SJCRH30 (cell line): ENCODE data around the gene HIGD2B. TPM values are rescaled to one million over a fixed set of nuclear protein-coding genes. Genes with fewer than 3 reads are reported as not detected.
"Not testable (repeated sequence)": the region's sequence is repeated elsewhere in the genome, so short reads cannot be mapped to it uniquely, and the experiment has no call there.

ENCODE experiments used
- DNase-seq, 2 experiments: peaks; one replicate each; pipeline ENCODE4 v3.0.0-alpha.2; 2015 to 2020
- H3K27ac ChIP-seq: fragments of 250-450 bp; sonication (Bioruptor Pico); 2 replicates; pipeline ENCODE4 v1.5.1; 2020; ENCODE audit warnings: mild to moderate bottlenecking, moderate library complexity
- H3K27me3 ChIP-seq: fragments of 250-450 bp; sonication (Bioruptor Pico); 2 replicates; pipeline ENCODE4 v1.5.1; 2020; ENCODE audit warnings: mild to moderate bottlenecking, moderate library complexity
- H3K36me3 ChIP-seq: fragments of 250-450 bp; sonication (Bioruptor Pico); 2 replicates; pipeline ENCODE4 v1.5.1; 2020; ENCODE audit warnings: mild to moderate bottlenecking, moderate library complexity
- H3K4me1 ChIP-seq: fragments of 250-450 bp; sonication (Bioruptor Pico); 2 replicates; pipeline ENCODE4 v1.5.1; 2020; ENCODE audit warnings: mild to moderate bottlenecking, moderate library complexity
- H3K4me3 ChIP-seq: fragments of 250-450 bp; sonication (Bioruptor Pico); 2 replicates; pipeline ENCODE4 v1.5.1; 2020; ENCODE audit warnings: mild to moderate bottlenecking, moderate library complexity
- H3K9me3 ChIP-seq: fragments of 250-450 bp; sonication (Bioruptor Pico); replicated peaks from 2 replicates; pipeline ENCODE4 v1.5.1; 2020; ENCODE audit warnings: mild to moderate bottlenecking, moderate library complexity
- total RNA-seq: library from RNA; depleted of rRNA; stranded (reverse); fragments of >200 nt; shearing (Covaris generic); gene quantifications from 2 replicates; pipeline ENCODE4 v1.2.3, GENCODE V29; 2014; rRNA removed

HIGD2B gene
- total RNA-seq, 1 experiment from 2014 or later: not detected

GRCh38 chr15:72648631-72649253, 37.2 kb downstream of the HIGD2B start:
- H3K36me3 ChIP-seq, H3K4me3 ChIP-seq: not testable (repeated sequence)

DNA sequence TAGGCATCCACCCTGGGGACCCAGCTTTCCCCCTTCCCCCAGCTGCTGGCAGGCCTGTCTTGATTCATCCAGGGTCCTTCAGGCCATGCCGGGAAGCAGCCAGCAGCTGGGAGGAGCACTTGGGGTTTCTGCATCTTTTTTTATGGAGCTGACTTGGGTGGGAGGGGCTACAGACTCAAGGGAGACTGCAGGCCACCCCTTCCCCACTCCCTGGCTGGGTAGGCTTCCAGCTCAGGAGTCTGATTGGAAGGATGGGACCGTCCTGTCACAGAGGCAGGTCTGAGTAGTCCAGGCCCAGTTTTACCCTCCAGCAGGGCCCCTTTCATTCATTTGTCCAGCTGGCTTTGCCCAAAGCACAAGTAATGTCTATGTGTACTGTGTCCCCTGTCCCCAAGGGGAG, 43.7 kb downstream of the HIGD2B start:
- H3K36me3 ChIP-seq, H3K4me1 ChIP-seq, H3K9me3 ChIP-seq, DNase-seq, H3K27ac ChIP-seq, H3K27me3 ChIP-seq, H3K4me3 ChIP-seq: not testable (repeated sequence)

More at GRCh38 chr15:72648631-72649253, 37.2 kb downstream of the HIGD2B start:
- H3K27me3 ChIP-seq, DNase-seq, H3K4me1 ChIP-seq, H3K9me3 ChIP-seq, H3K27ac ChIP-seq: not testable (repeated sequence)

- DNase-seq, H3K27ac ChIP-seq, H3K36me3 ChIP-seq, H3K4me1 ChIP-seq, H3K9me3 ChIP-seq, H3K27me3 ChIP-seq, H3K4me3 ChIP-seq: not testable (repeated sequence)
Observed at GRCh38 chr15:72639759-72640483, 46.1 kb downstream of the HIGD2B start.

GRCh38 chr15:72636519-72637282, 49.3 kb downstream of the HIGD2B start:
- not testable (repeated sequence) for H3K9me3 ChIP-seq, H3K4me3 ChIP-seq, H3K27ac ChIP-seq, H3K27me3 ChIP-seq, H3K36me3 ChIP-seq, H3K4me1 ChIP-seq
- DNase-seq: peak; percentile 74 to 78

GRCh38 chr15:72629068-72629570, 56.9 kb downstream of the HIGD2B start:
- not testable (repeated sequence) for DNase-seq, H3K27ac ChIP-seq, H3K4me1 ChIP-seq, H3K27me3 ChIP-seq, H3K36me3 ChIP-seq, H3K4me3 ChIP-seq, H3K9me3 ChIP-seq

DNA sequence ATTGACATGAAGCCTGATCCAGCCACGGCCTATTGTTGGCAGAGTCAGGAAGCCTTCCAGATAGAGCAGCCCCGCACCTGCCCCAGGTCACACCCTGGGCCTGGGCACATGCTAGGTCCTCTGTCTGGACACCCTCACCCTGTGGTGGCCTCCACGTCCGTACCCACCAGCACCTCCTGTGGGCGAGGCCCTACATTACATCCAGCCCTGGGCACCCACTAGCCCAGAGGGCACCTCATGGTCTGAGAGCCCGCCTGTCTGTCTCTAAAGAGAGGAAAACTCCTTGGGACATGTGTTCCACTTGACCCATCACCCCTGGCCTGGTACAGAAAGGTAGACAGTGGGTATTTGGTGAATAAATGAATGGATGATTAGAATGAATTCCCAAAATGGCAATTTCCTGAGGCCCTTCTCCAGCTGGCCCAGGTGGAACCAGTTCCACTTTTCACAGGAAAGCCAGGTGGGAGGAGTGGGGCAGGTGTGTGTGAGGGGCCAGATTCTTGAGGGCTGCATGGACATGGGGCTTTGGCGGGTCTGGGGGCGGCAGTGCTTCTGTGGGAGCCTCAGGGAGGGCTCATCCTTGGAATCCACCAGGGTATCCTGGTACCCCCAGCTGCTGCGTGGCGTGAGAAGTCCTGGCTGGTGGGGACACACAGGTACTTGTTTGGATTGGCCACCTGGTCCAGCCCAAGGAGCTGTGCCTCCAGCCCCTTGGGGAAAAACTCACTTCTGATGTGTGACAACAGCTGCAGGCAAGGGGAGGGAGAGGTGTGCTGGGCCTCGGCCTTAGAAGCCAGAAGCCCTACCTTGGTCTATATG, 57.5 kb downstream of the HIGD2B start:
- H3K27ac ChIP-seq, H3K4me3 ChIP-seq, H3K36me3 ChIP-seq, H3K9me3 ChIP-seq, H3K4me1 ChIP-seq, H3K27me3 ChIP-seq: not testable (repeated sequence)
- DNase-seq: peak in 1 of 2 experiments; percentile 35

DNA sequence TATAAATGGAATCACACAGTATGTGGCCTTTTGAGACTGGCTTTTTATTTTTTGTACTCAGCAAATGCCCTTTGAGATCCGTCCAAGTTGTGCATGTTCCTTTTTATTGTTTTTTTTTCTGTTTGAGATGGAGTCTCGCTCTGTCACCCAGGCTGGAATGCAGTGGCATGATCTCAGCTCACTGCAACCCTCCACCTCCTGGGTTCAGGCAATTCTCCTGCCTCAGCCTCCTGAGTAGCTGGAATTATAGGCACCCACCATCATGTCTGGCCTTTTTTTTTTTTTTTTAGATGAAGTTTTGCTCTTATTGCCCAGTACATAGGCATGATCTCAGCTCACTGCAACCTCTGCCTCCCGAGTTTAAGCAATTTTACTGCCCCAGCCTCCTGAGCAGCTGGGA, 59.8 kb downstream of the HIGD2B start:
- H3K4me1 ChIP-seq, H3K36me3 ChIP-seq, H3K27me3 ChIP-seq, DNase-seq, H3K9me3 ChIP-seq, H3K27ac ChIP-seq, H3K4me3 ChIP-seq: not testable (repeated sequence)

Other genes starting within 250 kb of the HIGD2B start
- 58.6 and 64.8 TPM in 2 replicates for gene ARIH1, start 211.9 kb downstream of the HIGD2B start, total RNA-seq
- not detected in 2 replicates for gene GOLGA6B, start 31.5 kb downstream of the HIGD2B start, total RNA-seq
- gene BBS4, start within 50 bp of the HIGD2B start, total RNA-seq: 11.0 and 19.6 TPM in 2 replicates
- gene ADPGK, start 97.6 kb upstream of the HIGD2B start, total RNA-seq: 57.0 and 58.2 TPM in 2 replicates